RKO (cell line): Measurements from ENCODE around the gene ZNF618.

Experiments
- DNase-seq: peaks from one replicate; pipeline ENCODE4 v3.0.0-alpha.2; 2016; ENCODE audit warnings: low spot score

ZNF618 gene

DNA sequence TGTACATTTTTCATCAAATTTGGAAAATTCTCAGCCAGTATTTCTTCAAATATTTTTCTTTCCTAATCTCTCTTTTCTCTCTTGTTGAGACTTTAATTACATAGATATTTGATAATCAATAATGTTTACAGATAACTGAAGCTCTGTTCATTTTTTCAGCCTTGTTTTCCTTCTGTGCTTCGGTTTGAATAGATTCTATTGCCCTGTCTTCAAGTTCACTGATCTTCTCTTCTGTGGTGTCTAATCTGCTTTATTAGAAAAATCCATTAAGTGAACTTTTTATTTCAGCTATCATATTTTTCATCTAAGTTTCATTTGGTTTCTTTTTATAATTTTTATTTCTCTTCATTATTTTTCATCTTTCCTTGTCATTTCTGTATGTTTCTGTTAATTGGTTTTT, 147.9 kb downstream of the ZNF618 start:
- no peak for DNase-seq

DNA sequence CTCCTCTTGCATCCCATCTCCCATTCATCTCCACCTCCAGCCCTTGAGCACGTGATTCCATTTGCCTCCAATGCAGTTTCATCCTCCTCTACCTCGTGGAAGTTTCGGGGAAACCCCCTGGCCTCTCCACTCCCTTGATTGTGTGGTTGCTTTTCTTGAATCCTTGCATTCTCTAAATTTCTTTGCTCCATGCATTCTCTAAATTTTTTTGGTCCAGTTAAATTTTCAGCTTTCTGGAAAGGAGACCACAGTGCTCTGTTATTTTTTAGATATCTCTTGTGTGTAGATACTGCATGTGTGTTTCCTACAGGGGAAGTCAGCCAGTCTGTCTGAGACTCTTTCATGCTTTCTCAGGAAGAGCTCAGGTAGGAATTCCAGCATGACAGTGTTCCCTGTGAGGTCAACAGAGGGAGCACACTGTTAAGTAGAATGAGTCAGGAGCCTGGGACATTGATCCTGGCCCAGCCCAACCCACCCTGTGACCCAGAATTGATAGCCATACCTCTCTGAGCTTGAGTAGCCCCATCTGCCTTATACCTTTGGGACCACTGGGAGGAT, 149.2 kb downstream of the ZNF618 start:
- DNase-seq = no peak

DNA sequence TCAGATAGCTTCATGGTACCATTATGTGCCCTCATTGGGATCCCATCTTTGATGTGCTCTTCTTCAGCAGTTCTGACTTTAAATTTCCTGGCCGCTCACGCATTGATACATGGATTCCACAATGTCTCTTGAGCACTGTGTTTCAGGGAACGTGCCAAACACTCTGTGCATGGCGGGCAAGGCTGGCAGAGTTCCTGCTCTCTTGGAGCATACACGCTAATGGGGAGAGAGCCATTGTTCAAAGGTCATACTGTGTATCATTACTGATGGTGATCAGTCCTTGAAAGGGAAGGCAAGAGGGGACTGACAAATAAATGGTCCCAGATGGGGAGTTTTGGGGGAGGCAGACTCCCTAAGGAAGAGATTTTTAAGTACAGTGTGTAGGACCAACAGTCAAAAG, 149.7 kb downstream of the ZNF618 start:
- DNase-seq = no peak

DNA sequence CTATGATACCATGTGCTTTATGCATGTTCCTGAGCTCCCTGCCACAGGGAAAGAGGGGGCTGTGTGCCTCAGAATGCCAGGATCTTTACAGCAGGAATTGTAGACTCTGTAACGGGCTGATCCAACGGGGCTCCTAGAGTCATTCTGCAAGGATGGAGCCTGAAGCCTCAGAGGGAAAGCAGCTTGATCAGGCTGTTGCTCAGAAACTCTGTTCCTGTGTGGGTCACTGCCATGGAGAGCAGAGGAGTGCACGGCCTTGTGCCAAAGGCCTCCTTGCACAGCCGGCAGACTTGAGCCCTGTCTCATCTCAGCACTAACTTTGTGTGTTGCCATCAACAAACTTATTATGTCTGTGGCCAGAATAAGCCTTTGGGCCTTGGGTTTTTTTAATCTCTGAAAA, 150.2 kb downstream of the ZNF618 start:
- DNase-seq = no peak

DNA sequence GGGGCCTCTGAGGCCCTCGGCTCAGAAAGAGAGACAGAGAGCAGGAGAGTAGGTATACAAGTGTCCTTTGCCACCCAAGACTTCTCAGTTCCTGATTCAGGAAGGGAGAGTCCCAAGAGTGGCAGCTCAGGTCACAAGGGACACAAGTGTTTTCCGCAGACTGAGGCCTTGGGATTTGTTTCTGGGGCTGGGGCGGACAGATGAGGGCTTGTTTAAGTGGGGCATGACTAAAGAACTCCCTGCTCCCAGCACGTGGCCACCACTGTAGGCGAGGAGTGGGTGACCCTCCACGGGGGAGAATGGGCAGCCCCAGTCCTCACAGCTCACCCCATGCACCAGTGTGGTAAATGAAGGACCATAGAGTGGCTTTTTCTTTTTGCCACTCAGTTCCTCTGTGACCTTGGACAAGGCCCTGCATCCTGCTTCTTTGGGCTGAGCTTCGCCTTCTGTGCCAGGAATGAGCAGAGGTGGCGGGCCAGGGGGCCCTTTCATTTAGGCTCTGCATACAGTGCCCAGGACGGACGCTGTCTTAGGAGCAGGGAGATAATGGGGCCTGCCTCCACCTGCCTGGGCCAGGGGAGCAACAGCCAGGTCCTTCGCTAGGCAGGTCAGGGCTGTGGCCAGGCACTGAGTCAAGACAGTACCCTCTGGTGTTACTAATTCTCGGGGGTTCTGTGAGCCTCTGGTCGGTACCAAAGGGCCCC, 151.2 kb downstream of the ZNF618 start:
- DNase-seq = no peak

DNA sequence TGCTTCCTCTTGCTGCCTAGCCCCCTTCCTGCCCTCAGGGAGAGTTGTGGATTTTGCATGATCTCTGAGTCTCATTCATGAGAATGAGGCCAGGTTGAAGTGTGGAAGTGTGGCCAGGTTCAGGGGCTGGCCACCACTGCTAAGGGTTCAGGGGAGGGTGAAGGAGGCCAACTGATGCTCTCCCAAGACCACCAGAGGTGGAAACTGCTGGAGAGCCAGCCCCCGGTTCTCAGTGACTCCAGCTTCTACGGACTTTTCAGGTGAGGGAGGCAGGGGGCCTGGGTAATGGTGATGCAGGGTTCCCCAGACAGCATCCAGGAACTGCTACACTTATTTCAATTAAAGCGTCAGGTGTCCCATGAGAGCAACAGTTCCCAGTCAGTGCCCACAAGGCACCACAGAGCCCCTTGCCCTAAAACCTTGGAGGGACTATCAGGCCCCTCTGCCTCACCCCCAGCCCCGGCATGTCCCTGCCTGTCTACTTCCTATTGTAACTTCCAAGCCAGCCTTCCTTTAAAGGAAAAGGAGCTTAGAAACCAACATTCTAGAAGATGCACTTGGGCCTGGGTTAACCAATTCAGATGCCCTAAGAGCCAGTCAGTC, 151.9 kb downstream of the ZNF618 start:
- no peak for DNase-seq

DNA sequence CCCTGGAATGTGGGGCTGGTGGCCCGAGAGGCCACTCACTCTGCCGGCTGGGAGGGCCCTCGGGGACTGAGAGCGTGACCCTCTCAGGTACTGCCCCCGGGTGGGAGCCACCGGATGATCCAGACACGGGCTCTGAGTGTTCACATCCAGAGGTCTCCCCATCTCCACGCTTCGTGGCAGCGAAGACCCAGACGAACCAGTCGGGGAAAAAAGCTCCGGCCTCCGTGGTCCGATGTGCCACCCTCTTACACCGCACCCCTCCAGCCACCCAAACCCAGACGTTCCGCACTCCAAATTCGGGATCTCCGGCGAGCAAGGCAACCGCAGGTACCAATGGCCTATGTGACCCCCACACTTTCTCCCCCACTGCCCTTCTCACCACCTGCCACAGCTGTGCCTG, 152.5 kb downstream of the ZNF618 start:
- no peak for DNase-seq

DNA sequence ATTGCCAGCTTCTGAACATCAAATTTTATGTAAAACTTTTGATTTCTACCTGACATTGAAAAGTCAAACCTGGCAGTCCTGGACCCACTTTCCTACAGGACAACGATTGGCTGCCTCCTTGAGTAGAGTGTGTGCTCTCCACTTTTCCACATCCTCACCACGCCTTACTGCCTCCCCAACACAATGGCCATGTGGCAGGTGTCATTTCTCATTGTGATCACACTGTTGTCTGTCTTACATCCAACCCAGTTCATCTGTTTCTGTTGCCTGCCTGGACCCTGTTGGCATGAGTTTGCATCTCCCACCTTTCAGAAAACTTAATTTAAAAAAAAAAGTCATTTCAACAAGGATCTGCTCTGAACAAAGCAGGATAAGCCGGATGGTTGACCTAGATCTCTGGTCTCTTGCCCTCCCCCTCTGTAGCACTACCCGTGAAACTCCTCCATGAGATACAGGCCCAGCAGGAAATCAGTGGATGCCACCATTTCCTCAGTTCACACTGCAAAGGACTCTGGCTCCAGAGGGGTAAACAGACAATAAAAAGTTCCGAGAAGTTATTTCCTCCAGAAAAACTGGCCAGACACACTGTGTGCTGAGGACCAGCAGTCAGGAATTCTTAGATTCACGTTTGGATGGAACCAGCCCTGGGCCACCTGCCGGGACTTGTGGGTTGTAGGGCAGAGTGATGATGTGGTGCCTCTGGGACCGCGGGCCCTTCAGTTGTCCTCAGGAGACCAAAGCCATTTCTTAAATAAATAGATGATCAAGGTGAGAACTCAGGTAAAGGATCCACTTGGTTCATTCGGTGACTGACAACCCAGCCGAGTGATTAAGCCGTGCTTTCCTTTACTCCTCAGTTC, 153.4 kb downstream of the ZNF618 start:
- no peak for DNase-seq

DNA sequence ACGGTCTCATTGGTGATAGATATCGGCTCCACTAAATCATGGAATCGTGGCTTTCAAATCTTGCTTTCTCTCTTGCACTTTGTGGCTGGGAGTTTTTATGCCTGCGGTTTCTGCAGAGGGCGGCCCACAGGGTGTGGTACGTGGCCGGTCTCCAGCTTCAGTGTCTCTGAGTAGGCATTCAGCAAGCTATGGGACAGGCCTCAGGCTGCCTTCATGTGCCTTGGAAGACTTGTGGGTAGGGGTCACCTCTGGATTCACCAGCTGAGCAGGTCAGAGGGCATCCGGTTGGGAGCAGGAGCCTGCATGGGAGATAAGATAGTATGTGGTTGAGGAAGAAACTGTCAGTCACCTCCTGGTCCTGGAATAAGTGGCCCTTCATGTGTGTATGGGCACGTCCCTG, 154.3 kb downstream of the ZNF618 start:
- DNase-seq = no peak

DNA sequence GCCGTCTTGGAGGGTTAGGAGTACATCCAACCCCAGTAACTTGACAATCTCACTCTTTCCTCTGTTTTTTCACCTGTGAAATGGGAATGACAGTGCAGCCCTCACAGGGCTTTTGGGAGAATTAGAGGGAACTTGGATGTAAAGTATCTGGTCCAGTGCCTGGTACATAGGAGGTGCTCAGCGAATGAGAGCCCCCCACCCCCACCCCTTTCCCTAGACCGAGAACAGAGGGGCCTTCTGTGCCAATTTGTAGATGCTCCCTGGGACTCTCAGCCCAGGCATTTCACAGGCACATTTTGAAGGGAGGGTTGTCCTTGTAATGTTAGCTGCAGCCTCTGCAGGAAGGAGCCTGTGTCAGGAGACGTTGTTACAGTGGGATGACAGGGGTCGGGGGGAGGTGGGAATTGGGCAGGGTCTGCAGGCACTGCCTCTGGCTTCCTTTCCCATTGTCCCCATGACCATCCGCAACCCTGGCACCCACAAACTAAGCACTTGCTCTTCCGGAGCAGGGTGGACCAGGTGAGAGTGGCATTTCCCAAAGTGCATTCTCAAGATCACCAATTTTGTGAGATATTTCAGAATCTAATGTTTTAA, 155.0 kb downstream of the ZNF618 start:
- no peak for DNase-seq

DNA sequence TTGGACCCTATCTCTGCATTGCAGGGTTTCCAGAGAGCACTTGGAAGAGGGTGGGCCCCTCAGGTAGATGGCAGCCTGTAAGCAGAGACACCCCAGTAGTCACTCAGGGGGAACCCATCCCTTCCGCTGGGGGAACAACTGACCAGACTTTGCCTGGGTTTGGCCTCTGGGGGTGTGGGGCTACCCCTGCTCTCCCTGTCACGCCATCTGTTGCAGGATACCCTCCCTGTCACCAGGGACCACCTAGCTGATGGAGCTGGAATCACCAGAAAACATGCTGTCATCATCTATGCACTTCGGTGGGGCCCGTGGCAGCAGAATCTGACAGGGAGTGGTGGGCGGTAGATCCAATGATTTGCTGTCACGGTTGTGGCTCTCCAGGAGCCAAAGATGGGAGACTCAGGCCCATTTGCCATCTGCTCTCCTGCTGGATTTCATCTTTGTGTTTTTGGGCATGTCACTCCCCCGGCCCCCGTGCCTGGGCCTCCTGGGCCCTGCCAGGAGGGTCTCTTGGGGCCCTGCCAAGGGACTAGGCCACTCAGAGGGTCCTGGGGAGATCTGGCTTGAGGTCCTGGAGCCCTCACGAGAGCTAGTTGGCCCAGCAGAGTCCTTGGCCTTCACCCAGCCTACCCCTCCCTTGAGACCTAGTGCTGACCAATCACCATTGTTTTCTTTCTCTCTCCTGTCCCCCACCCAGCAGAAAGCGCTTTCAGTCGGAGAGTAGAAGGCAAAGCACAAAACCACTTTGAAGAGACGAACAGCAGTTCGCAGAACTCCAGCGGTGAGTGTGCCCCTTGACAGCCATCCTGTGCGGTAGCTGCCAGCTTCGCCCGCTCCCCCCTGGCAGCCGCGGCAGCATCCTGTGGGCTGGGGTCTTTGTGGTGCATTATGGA, 156.1 kb downstream of the ZNF618 start:
- DNase-seq = no peak

DNA sequence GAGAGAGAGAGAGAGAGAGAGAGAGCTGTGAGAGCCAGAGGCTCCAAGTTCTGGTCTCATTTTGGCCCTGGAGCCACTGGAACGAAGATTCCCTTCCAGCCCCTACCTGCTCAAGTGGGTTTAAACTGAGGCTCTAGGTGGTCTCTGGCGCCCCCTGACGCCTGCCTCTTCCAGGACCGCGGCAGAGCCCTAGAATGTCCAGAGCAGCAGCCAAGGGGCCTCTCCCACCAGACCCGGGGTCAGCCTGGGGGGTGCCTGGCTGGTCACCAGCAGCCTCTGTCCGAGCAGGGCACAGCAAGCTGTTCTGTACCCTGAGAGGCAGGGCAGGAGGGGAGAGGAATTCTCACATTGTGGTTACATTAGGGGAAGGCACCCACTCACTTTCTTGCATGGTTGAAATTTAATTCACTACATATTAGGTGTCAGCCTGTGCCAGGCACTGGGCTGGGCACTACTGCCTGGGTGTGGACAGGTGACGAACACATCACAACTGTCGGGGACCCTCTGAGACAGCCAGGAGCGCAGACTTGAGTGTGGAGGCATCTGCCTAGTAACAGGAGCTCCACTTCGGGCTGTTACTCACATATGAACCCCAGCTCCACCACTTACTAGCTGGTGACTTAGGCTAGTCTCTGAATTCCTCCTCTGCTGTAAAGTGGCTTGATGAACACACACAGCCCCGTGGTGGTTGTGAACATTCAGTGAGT, 157.4 kb downstream of the ZNF618 start:
- DNase-seq = no peak

DNA sequence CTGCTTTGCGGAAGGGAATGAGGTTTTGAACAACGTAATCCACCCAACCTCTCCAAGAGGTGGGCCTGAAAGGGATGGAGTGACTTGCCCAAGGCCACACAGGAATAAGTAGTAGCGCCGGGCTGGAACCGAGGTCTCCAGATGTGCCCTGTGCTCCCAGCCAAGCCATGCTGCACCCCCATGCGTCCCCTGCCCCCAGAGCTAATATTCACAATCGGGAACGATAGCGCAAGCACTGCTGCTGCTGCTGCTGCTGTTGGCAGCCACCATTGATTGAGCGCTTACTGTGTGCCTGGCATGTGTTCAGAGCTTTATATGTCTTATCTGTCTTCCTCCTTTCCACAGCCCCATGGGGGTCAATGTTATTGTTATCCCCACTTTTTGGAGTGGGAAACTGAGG, 158.1 kb downstream of the ZNF618 start:
- DNase-seq = no peak

DNA sequence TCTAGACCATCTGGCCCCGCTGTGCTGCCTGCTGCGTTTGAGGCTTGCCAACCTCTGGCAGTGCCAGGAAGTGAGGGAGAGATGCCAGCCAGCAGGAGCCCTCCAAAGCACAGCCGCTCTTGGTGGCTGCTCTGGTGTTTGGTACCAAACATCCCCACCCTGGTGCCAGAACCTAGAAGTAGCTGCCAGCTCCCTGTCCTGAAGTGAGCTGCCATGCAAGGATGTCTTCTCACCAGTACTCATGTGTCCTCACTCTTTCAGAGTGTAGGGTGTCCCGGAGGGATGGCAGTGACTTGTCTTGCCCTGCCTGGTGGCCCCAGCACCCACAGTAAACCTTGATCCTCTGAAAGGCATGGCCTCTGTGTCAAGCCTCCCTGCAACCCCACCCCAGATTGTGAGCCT, 158.6 kb downstream of the ZNF618 start:
- no peak for DNase-seq

DNA sequence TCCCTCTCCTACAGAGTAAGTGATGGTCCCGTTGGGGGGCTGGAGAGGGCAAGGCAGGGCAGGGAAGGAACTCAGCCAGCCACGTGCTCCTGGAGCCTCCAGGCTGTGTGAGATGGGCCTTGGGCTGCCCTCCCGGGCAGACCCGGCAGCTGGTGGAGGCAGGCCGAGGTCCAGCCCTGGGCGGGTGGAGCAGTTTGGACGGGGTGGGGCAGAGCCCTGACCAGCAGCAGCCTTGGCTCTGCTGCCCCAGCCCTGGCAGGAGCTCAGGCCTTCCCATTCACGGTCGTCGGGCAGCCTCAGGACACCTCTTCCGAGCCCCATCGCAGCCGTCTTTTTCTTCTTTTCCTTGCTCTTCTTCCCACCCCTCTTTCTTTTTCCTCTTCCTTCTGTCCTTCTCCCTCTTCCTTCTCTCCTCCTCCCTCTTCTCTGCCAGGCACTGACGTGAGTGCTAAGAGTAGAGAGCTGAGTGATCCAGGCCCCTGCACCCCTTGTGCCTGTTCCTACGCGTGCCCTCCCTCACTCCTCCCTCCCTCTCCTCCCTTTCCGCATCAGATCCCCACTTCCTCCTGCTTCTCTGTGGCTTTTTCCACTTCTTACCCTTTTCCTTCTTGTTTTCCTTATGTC, 159.2 kb downstream of the ZNF618 start:
- DNase-seq = no peak

DNA sequence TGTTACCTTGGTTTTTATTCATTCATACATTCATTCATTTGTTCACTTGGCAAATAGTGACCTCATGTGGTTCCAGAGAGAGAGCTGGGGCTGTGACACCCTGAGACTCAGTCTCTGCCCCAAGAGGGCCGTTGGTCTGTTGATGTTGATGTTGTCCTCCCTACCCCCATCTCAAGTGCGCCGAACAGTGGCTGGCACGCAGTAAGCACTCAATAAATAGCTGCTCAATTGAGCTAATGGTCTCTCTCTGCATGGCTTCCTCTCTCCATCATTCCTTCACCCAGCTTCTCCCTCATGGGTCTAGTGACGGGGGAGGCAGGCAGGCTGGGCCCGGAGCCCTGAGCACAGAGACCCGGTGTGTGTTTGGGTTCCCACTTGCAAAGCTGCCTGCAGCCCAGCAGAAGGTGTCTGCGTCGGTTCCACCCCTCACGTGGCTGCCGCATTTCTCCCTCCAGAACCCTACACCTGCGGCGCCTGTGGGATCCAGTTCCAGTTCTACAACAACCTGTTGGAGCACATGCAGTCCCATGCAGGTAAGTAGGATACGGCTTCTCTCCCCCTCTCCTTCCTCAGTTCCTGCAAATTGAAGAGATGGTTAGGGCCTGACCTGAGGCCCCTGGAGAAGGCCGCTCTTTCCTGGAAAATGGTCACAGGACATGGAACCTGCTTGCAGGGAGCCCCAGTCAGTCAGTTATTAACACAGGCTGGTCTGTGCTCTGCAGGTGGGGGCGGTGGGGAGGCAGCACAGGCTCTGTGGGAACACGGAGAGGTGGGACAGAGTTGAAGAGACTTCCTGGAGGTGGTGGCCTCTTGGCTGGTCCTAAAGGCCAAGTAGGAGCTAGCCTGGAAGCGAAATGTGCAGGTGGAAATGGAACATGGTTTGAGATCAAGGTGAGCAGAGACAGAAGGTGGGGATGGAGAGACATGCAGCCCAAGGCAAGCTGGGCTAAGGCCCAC, 160.0 kb downstream of the ZNF618 start:
- no peak for DNase-seq

DNA sequence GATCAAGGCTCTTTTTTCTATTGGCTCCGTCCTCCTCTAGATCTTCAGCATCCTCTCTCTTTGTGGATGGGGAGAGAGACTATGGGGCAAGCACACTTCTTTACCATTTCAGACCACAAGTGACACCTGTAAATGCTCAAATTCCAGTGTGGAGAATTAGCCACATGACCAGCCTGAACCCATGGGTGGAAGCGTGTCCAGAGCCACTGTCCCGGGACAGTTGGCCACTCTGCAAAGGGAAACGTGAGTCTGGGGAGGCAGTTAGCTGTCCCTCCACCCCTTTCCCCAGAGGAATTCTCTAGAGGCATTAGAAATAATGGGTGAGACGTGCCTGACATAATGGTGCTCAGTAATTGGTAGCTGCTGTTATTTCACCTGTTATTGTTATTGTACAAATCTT, 161.1 kb downstream of the ZNF618 start:
- DNase-seq = no peak

DNA sequence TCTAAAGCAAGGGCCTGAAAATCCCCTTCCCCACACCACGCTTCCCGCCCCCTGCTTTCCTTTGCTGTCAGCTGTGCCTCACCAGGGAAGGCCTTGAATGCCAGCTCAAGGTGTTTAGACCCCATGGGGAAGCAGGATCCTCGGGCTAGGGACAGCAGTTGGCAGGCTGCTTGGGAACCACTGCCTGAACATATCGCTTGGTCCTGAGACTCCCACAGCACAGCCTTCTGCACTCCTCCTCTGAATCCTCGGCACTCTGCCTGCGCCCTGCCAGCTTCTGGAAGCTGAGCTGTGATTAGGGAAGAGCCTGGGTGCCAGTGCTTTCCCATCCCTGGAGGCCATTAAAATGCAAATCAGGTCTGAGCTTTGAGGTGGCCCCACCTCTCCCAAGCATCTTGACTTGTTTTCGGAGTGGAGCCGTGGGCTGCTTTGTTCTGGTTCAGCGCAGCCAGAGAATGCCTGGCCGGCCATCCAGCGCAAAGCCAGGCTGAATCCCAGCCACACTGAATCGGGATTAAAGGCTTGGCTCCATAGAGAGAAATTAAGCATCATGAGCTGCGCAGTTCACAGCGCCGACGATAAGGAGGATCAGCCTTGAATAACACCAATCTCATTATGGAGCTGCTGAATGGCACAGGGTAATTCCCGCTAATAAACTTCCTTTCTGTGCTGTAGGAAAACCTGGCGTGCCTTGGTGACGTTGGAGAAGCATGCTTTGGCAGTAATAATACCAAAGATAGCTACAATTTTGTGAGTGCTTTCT, 162.0 kb downstream of the ZNF618 start:
- no peak for DNase-seq
